Activated naive CD8-positive, alpha-beta T cell treated with anti-CD3 and anti-CD28 coated beads, Interleukin-2, amount 50 U/mL, for 24 hours (primary cell): Measurements from ENCODE around the gene LIN7B.
"Not testable (repeated sequence)": the region's sequence is repeated elsewhere in the genome, so short reads cannot be mapped to it uniquely, and the experiment has no call there.

ENCODE experiments used
- ATAC-seq: fragments of 150-1000 bp; cut with Tn5 transposase; one replicate; pipeline ENCODE4 v1.10.0; 2021
- DNase-seq: peaks from one replicate; pipeline ENCODE4 v3.0.0; 2021
- H3K27ac Mint-ChIP-seq: one replicate; pipeline ENCODE4 v1.8.0; 2021; ENCODE audit warnings: mild to moderate bottlenecking, mixed read lengths
- H3K27me3 Mint-ChIP-seq: one replicate; pipeline ENCODE4 v1.8.0; 2021; ENCODE audit warnings: mixed read lengths
- H3K36me3 Mint-ChIP-seq: one replicate; pipeline ENCODE4 v1.8.0; 2021; ENCODE audit warnings: low read depth, mixed read lengths
- H3K4me1 Mint-ChIP-seq: one replicate; pipeline ENCODE4 v1.8.0; 2021; ENCODE audit warnings: mixed read lengths
- H3K4me3 Mint-ChIP-seq: one replicate; pipeline ENCODE4 v1.8.0; 2021; ENCODE audit warnings: mild to moderate bottlenecking, moderate library complexity, mixed read lengths
- H3K9me3 Mint-ChIP-seq: one replicate; pipeline ENCODE4 v1.8.0; 2021; ENCODE audit warnings: mixed read lengths

LIN7B gene

DNA sequence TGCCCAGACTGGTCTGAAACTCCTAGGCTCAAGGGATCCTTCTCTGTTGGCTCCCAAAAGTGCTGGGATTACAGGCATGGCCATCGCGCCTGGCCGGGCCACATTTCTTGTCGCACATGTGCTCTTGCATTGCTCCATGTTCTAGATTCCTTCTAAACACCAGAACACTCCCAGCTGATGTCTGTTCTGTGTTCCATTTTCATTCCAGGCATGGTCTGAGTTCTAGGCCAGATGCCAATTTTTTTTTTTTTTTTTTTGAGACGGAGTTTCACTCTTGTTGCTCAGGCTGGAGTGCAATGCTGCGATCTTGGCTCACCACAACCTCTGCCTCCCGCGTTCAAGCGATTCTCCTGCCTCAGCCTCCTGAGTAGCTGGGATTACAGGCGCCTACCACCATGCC is 7.7 kb downstream of the LIN7B start:
- H3K9me3 Mint-ChIP-seq, H3K36me3 Mint-ChIP-seq, H3K27ac Mint-ChIP-seq, ATAC-seq, DNase-seq, H3K27me3 Mint-ChIP-seq, H3K4me3 Mint-ChIP-seq: not testable (repeated sequence)
- peaks cover 20% of the 10 kb centered on the region for H3K4me1 Mint-ChIP-seq

GRCh38 chr19:49123285-49123684 is 9.1 kb downstream of the LIN7B start:
- H3K27me3 Mint-ChIP-seq, DNase-seq, H3K9me3 Mint-ChIP-seq, H3K4me3 Mint-ChIP-seq, H3K36me3 Mint-ChIP-seq, H3K27ac Mint-ChIP-seq, ATAC-seq: not testable (repeated sequence)
- H3K4me1 Mint-ChIP-seq, result peaks cover 16% of the 10 kb centered on the region

DNA sequence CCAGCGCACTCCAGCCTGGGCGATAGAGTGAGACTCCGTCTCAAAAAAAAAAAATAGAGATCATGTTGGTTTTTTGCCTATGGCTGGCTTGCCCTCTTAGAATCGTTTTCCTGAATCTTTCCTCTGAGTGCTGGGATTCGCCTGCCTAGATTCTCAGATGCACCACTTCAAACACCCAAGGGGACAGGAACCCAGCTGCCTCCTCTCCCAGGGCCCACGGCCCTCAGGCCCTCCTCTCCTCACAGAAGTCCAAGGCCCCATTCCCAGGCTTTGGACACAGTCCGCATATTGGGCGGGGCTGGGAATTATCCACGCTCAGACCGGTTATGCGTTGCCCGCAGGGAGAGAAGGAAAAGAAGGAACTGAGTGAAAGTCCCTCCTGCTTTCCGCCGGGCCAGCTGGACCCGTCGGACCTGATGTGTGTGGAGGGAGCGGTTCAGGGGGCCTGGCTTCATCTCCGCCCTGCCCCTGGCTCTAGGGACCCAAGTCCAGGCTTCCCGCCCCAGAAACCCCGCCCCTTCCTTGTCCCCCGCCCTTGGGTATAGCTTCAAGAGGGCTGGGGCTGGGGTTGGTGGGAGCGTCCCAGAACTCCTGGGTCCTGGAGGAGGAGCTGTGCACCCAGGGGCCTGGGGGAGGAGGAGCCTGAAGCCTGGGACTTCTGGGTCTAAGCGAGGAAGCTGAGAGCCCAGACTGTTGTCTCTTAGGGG is 11.0 kb downstream of the LIN7B start:
- H3K36me3 Mint-ChIP-seq, result no peaks in the 10 kb centered on the region
- DNase-seq (no peak), ATAC-seq (no peak)
- no peak overlapping the region for H3K27ac Mint-ChIP-seq
- H3K9me3 Mint-ChIP-seq, result no peaks in the 10 kb centered on the region
- H3K27me3 Mint-ChIP-seq, result peaks cover 9% of the 10 kb centered on the region
- peaks cover 20% of the 10 kb centered on the region for H3K4me1 Mint-ChIP-seq
- H3K4me3 Mint-ChIP-seq, result no peak overlapping the region

GRCh38 chr19:49126575-49126974 is 12.4 kb downstream of the LIN7B start:
- ATAC-seq (no peak), DNase-seq (no peak)
- H3K27ac Mint-ChIP-seq, result no peak overlapping the region
- no peaks in the 10 kb centered on the region for H3K9me3 Mint-ChIP-seq
- H3K4me1 Mint-ChIP-seq, result peaks cover 14% of the 10 kb centered on the region
- no peaks in the 10 kb centered on the region for H3K36me3 Mint-ChIP-seq
- no peaks in the 10 kb centered on the region for H3K27me3 Mint-ChIP-seq
- no peak overlapping the region for H3K4me3 Mint-ChIP-seq

DNA sequence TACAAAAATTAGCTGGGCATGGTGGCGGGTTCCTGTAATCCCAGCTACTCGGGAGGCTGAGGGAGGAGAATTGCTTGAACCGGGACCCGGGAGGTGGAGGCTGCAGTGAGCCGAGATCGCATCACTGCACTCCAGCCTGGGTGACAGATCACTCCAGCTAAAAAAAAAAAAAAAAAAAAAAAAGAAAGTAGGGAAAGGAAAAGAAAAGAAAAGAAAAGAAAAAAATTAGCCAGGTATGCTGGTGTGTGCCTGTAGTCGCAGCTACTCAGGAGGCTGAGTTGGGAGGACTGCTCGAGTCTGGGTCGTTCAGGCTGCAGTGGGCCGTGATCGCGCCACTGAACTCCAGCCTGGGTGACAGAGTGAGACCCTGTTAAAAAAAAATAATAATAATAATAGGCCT is 13.1 kb downstream of the LIN7B start:
- not testable (repeated sequence) for H3K36me3 Mint-ChIP-seq, ATAC-seq, H3K27me3 Mint-ChIP-seq, DNase-seq, H3K27ac Mint-ChIP-seq, H3K9me3 Mint-ChIP-seq, H3K4me3 Mint-ChIP-seq
- peaks cover 14% of the 10 kb centered on the region for H3K4me1 Mint-ChIP-seq

GRCh38 chr19:49127674-49128544 is 13.7 kb downstream of the LIN7B start:
- ATAC-seq, result peak; percentile 95
- Mint-ChIP-seq H3K4me1 (peaks cover 14% of the 10 kb centered on the region), H3K27me3 (no peaks in the 10 kb centered on the region), H3K36me3 (no peaks in the 10 kb centered on the region), H3K27ac (peak overlapping the region; percentile 86), H3K4me3 (peak overlapping the region; percentile 82), H3K9me3 (no peaks in the 10 kb centered on the region)
- DNase-seq, result peak; percentile 95

- ATAC-seq (no peak), DNase-seq (no peak)
- H3K4me1 Mint-ChIP-seq, result peaks cover 18% of the 10 kb centered on the region
- peak overlapping the region; percentile 86 for H3K27ac Mint-ChIP-seq
- H3K27me3 Mint-ChIP-seq, result peaks cover 6% of the 10 kb centered on the region
- no peaks in the 10 kb centered on the region for H3K36me3 Mint-ChIP-seq
- peak overlapping the region; percentile 82 for H3K4me3 Mint-ChIP-seq
- H3K9me3 Mint-ChIP-seq, result no peaks in the 10 kb centered on the region
Measured at GRCh38 chr19:49128545-49129237, 14.5 kb downstream of the LIN7B start.

- H3K4me3 Mint-ChIP-seq, result peak overlapping the region; percentile 26
- H3K4me1 Mint-ChIP-seq, result peaks cover 23% of the 10 kb centered on the region
- ATAC-seq, result no peak
- no peak for DNase-seq
- no peak overlapping the region for H3K27ac Mint-ChIP-seq
- no peaks in the 10 kb centered on the region for H3K9me3 Mint-ChIP-seq
- H3K27me3 Mint-ChIP-seq, result peaks cover 7% of the 10 kb centered on the region
- H3K36me3 Mint-ChIP-seq, result no peaks in the 10 kb centered on the region
Measured at GRCh38 chr19:49129238-49129583, 15.0 kb downstream of the LIN7B start.

DNA sequence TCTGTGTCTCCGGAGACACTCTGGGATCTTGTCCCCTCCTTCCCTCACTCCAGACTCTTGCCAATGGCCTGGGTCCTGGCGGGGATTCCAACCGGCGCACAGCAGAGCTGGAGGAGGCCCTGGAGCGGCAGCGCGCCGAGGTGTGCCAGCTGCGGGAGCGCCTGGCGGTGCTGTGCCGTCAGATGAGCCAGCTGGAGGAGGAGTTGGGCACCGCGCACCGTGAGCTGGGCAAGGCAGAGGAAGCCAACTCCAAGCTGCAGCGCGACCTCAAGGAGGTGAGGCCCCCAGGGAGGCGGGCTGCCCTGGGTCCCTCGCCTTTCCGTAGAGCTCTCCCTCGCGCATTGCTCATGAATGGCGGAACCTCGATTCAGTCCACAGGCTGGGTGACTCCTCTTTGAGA is 16.2 kb downstream of the LIN7B start:
- no peak for ATAC-seq
- no peak overlapping the region for H3K27ac Mint-ChIP-seq
- H3K4me1 Mint-ChIP-seq, result peaks cover 24% of the 10 kb centered on the region
- H3K36me3 Mint-ChIP-seq, result no peaks in the 10 kb centered on the region
- H3K27me3 Mint-ChIP-seq, result peaks cover 13% of the 10 kb centered on the region
- no peak overlapping the region for H3K4me3 Mint-ChIP-seq
- H3K9me3 Mint-ChIP-seq, result no peaks in the 10 kb centered on the region
- DNase-seq, result no peak

DNA sequence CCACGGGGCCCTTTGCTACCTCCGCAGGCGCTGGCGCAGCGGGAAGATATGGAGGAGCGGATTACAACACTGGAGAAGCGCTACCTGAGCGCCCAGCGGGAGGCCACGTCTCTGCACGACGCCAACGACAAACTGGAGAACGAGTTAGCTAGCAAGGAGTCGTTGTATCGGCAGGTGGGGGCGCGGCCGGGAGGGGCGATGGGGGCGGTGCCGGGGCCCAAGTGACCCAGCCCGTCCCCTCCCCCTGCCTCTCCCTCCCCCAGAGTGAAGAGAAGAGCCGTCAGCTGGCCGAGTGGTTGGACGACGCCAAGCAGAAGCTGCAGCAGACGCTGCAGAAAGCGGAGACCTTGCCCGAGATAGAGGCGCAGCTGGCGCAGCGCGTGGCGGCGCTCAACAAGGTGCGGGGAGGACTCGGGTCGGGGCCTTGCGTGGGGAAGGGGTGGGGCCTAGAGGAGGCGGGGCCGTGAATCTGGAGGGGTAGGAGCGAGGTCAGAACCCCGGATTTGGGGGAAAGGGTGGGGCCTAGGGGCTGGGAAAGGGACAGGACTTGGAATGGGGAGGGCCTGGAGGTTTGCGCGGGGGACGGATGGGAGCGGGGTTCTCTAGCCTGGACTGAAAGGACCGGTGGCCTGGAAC is 18.9 kb downstream of the LIN7B start:
- H3K27me3 Mint-ChIP-seq, result peaks cover 15% of the 10 kb centered on the region
- ATAC-seq, result no peak

DNA sequence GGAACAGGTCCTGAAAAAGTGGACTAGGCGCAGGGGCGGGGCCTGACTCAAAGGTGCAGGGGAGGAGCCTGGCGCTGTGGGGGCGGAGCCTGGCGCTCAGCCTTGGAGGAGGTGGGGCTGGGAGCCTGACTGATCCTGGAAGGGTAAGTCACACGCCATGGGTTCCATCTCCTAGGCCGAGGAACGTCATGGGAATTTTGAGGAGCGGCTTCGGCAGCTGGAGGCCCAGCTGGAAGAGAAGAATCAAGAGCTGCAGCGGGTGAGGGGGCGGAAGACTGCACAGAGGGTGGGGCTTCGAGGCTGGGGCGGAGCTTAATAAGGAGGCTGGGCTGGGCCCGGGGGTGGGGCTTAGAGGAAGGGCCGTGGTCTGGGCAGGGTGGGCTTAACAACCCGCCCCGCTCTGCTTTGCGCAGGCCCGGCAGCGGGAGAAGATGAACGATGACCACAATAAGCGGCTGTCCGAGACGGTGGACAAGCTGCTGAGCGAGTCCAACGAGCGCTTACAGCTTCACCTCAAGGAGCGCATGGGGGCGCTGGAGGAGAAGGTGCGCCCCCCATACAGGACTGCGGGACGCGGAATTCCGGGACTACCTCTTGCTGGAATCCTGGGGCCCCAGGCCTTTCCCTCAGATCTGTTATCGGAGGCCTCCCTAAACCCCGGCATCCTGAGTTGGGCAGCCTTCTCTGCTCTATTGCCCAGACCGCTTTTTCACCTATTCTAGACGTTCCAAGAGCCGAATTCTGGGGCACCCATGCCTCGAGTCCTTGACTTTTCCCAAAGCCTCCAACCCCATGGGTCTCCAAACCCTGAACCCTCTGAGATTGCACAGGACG is 19.7 kb downstream of the LIN7B start:
- H3K4me3 Mint-ChIP-seq, result peak overlapping the region; percentile 17
- H3K27ac Mint-ChIP-seq, result no peak overlapping the region
- H3K9me3 Mint-ChIP-seq, result no peaks in the 10 kb centered on the region
- peak; percentile 53 for ATAC-seq
- no peaks in the 10 kb centered on the region for H3K36me3 Mint-ChIP-seq
- H3K4me1 Mint-ChIP-seq, result peaks cover 13% of the 10 kb centered on the region
- DNase-seq, result peak; percentile 65
- peaks cover 15% of the 10 kb centered on the region for H3K27me3 Mint-ChIP-seq

More for the DNA sequence above, 18.9 kb downstream of the LIN7B start:
- Mint-ChIP-seq H3K9me3 (no peaks in the 10 kb centered on the region), H3K27ac (no peak overlapping the region), H3K36me3 (no peaks in the 10 kb centered on the region), H3K4me3 (no peak overlapping the region), H3K4me1 (peaks cover 19% of the 10 kb centered on the region)
- no peak for DNase-seq

GRCh38 chr19:49135686-49136085 is 21.5 kb downstream of the LIN7B start:
- no peak for DNase-seq
- H3K4me1 Mint-ChIP-seq, result peaks cover 10% of the 10 kb centered on the region
- no peak for ATAC-seq
- H3K9me3 Mint-ChIP-seq, result no peaks in the 10 kb centered on the region
- no peaks in the 10 kb centered on the region for H3K36me3 Mint-ChIP-seq
- peaks cover 15% of the 10 kb centered on the region for H3K27me3 Mint-ChIP-seq
- no peak overlapping the region for H3K4me3 Mint-ChIP-seq
- no peak overlapping the region for H3K27ac Mint-ChIP-seq

- Mint-ChIP-seq H3K27me3 (peaks cover 18% of the 10 kb centered on the region), H3K9me3 (no peaks in the 10 kb centered on the region), H3K4me1 (peaks cover 10% of the 10 kb centered on the region), H3K27ac (no peak overlapping the region), H3K36me3 (no peaks in the 10 kb centered on the region), H3K4me3 (no peak overlapping the region)
- no peak for ATAC-seq
- no peak for DNase-seq
Measured at GRCh38 chr19:49136771-49137171, 22.6 kb downstream of the LIN7B start.

- Mint-ChIP-seq H3K27ac (no peak overlapping the region), H3K4me1 (peaks cover 14% of the 10 kb centered on the region), H3K36me3 (no peaks in the 10 kb centered on the region), H3K4me3 (no peak overlapping the region), H3K27me3 (peaks cover 21% of the 10 kb centered on the region), H3K9me3 (no peaks in the 10 kb centered on the region)
- DNase-seq (no peak), ATAC-seq (no peak)
Measured at GRCh38 chr19:49140951-49141350, 26.8 kb downstream of the LIN7B start.
